Mesothelial cell of epicardium (in vitro differentiated cells): Measurements from ENCODE around the gene NCAM2. TPM values are rescaled to one million over a fixed set of nuclear protein-coding genes. Genes with fewer than 3 reads are reported as not detected.

Experiments used
- DNase-seq, 2 experiments: peaks; one replicate each; pipeline ENCODE4 v3.0.0; 2021; ENCODE audit warnings: low spot score in 2 of 2; ENCODE audit not compliant: unreplicated experiment in 2 of 2
- H3K27ac Mint-ChIP-seq: 2 replicates; pipeline ENCODE4 v1.8.0; 2021; ENCODE audit warnings: mixed read lengths
- H3K27me3 Mint-ChIP-seq: 2 replicates; pipeline ENCODE4 v1.8.0; 2021; ENCODE audit warnings: low read depth, mixed read lengths
- H3K36me3 Mint-ChIP-seq: 2 replicates; pipeline ENCODE4 v1.8.0; 2021; ENCODE audit warnings: mixed read lengths
- H3K4me1 Mint-ChIP-seq: 2 replicates; pipeline ENCODE4 v1.8.0; 2021; ENCODE audit warnings: mixed read lengths
- H3K4me3 Mint-ChIP-seq: 2 replicates; pipeline ENCODE4 v1.8.0; 2021; ENCODE audit warnings: mild to moderate bottlenecking, moderate library complexity, mixed read lengths
- H3K9me3 Mint-ChIP-seq: 2 replicates; pipeline ENCODE4 v1.8.0; 2021; ENCODE audit warnings: mixed read lengths
- CTCF ChIP-seq: fragments of 200-600 bp; sonication (generic); IDR thresholded peaks from one replicate; pipeline ENCODE4 v1.5.0; 2021; ENCODE audit warnings: antibody characterized with exemption; ENCODE audit not compliant: unreplicated experiment
- total RNA-seq: library from RNA; stranded (reverse); gene quantifications from 3 replicates; pipeline ENCODE4 v1.2.1, GENCODE V29; 2021

NCAM2 gene
- total RNA-seq, 1 donor from 2014 or later: 34.0 TPM

DNA sequence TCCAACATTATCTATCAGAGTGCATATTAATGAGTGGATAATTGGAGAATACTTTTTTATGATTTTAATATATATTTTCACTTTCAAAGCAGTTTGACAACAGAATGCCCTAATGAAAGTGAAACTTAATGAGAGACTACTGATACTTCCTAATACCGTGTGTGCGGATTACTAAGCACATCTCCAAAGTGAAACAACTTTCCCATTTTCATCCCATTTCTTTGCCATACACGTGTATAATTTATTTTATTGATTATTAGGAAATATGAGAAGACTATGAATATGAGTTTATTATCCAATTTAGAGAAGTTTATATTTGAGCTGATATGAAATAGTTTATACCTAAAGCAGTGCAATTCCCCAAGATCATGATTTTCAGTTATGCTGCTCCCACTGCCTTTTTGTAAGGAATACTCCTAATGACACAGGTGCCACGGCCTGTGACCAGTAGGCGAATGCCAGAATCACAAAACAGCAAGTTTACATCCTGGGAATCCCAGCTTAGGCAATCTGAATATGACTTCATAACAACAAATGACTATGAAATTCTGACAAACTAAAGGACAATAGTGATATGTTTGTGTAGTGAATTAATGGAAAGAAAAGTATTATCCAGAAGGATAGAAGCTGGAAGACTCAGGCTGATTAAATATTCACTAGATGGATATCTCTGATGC lies 202.9 kb downstream of the NCAM2 start:
- DNase-seq: no peak
- H3K36me3 Mint-ChIP-seq: no peaks in the 10 kb centered on the region
- no peak overlapping the region for H3K4me3 Mint-ChIP-seq
- peaks cover 6% of the 10 kb centered on the region for H3K4me1 Mint-ChIP-seq
- peaks cover 4% of the 10 kb centered on the region for H3K9me3 Mint-ChIP-seq
- H3K27ac Mint-ChIP-seq: no peak overlapping the region
- TF ChIP-seq CTCF: no peak
- no peaks in the 10 kb centered on the region for H3K27me3 Mint-ChIP-seq

- no peak for TF ChIP-seq CTCF
- no peak overlapping the region for H3K27ac Mint-ChIP-seq
- no peaks in the 10 kb centered on the region for H3K36me3 Mint-ChIP-seq
- H3K4me3 Mint-ChIP-seq: no peak overlapping the region
- no peaks in the 10 kb centered on the region for H3K27me3 Mint-ChIP-seq
- peaks cover 6% of the 10 kb centered on the region for H3K4me1 Mint-ChIP-seq
- no peak for DNase-seq
- peaks cover 4% of the 10 kb centered on the region for H3K9me3 Mint-ChIP-seq
These were observed 205.7 kb downstream of the NCAM2 start for GRCh38 chr21:21203822-21204339.

GRCh38 chr21:21204366-21204996 lies 206.3 kb downstream of the NCAM2 start:
- Mint-ChIP-seq H3K27ac (no peak overlapping the region), H3K4me3 (no peak overlapping the region), H3K4me1 (peaks cover 6% of the 10 kb centered on the region), H3K27me3 (no peaks in the 10 kb centered on the region), H3K36me3 (no peaks in the 10 kb centered on the region), H3K9me3 (peaks cover 4% of the 10 kb centered on the region)
- no peak for TF ChIP-seq CTCF
- no peak for DNase-seq

DNA sequence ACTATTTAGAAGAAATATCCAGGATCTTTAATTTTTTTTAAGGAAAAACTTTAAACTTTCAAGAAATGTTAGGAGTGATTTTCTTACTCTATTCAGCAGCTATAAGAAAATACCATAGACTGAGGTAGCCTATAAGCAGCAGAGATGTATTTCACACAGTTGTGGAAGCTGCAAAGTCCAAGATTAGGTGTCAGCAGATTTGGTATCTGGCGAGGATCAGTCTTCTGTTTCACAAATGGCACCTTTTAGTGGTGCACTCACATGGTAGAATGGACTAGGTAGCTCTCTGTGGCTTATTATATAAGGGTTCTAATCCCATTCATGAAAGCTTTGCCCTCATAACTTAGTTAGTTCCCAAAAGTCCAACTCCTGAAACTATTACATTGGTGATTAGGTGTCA lies 207.4 kb downstream of the NCAM2 start:
- no peak overlapping the region for H3K27ac Mint-ChIP-seq
- peaks cover 4% of the 10 kb centered on the region for H3K9me3 Mint-ChIP-seq
- no peak for TF ChIP-seq CTCF
- no peak for DNase-seq
- H3K4me3 Mint-ChIP-seq: no peak overlapping the region
- H3K4me1 Mint-ChIP-seq: peaks cover 5% of the 10 kb centered on the region
- no peaks in the 10 kb centered on the region for H3K27me3 Mint-ChIP-seq
- no peaks in the 10 kb centered on the region for H3K36me3 Mint-ChIP-seq

GRCh38 chr21:21210552-21210951 lies 212.3 kb downstream of the NCAM2 start:
- H3K27me3 Mint-ChIP-seq: no peaks in the 10 kb centered on the region
- no peak overlapping the region for H3K4me3 Mint-ChIP-seq
- H3K4me1 Mint-ChIP-seq: peaks cover 4% of the 10 kb centered on the region

More at GRCh38 chr21:21210552-21210951, 212.3 kb downstream of the NCAM2 start:
- no peak for DNase-seq
- TF ChIP-seq CTCF: no peak
- H3K9me3 Mint-ChIP-seq: peaks cover 4% of the 10 kb centered on the region
- H3K27ac Mint-ChIP-seq: no peak overlapping the region
- H3K36me3 Mint-ChIP-seq: no peaks in the 10 kb centered on the region
